Measurements from ENCODE around the gene KCNH1. TPM values are rescaled to one million over a fixed set of nuclear protein-coding genes. Genes with fewer than 3 reads are reported as not detected.

Gene KCNH1
- total and polyA plus RNA-seq, 10 of the 15 experiments (the other 5 are each of a cell fraction or from before 2014, with no cell fraction given) = 0.02 to 0.04 (median 0.04) TPM; not detected in 7

- ChIA-PET CTCF (no interaction called here), POLR2A (no interaction called here), RAD21 (ENCODE audit: unreplicated experiment) (no interaction called here), SMC1A (ENCODE audit: uncharacterized antibody, unreplicated experiment) (no interaction called here)
- Histone ChIP-seq H3K27me3 (replicated peaks in 1 of 2; ENCODE audit: control insufficient read depth in 2 of 2, insufficient read depth in 2 of 2, low read length in 1 of 2) (no peaks in the 10 kb centered on the region; a peak in 1 of 4 replicates), H2AFZ (ENCODE audit: control insufficient read depth, low read depth, low read length) (no peak overlapping the region), H3K36me3 (ENCODE audit: control insufficient read depth in 2 of 2, insufficient read depth in 2 of 2, low read length in 1 of 2) (no peaks in the 10 kb centered on the region), H3K27ac (ENCODE audit: control insufficient read depth, insufficient read depth) (no peak overlapping the region), H3K4me2 (ENCODE audit: control insufficient read depth, insufficient read depth) (no peak overlapping the region), H3K9ac (ENCODE audit: control insufficient read depth, insufficient read depth, low read length) (no peak overlapping the region), H3K79me2 (ENCODE audit: control insufficient read depth, insufficient read depth, low read length) (no peaks in the 10 kb centered on the region), H3K4me1 (ENCODE audit: control insufficient read depth, insufficient read depth, low read length) (no peaks in the 10 kb centered on the region), H3K9me3 (replicated peaks; ENCODE audit: control insufficient read depth, insufficient read depth, low read length) (no peaks in the 10 kb centered on the region), H3K4me3 (no peak overlapping the region), H4K20me1 (ENCODE audit: control insufficient read depth, insufficient read depth) (no peaks in the 10 kb centered on the region)
- no peak for FAIRE-seq
- ATAC-seq = no peak
- no TSS peak for BruUV-seq (replicated peaks)
- 3% methylated on average over 3 of the region's 3 CpGs for WGBS (ENCODE audit: insufficient coverage, insufficient replicate concordance, low lambda C conversion rate, missing lambda C conversion rate)
- in situ Hi-C loops (cut with MboI) = loop anchor here (25.0 kb wide), 1 partner anchor 351 kb away; no protein-coding TSS in a partner anchor
- intact Hi-C loops (cut with micrococcal nuclease; ENCODE audit: unreplicated experiment) = no loop called here
- no peak for DNase-seq (ENCODE audit: low read depth, low spot score)
- TF ChIP-seq POLR2A (IDR thresholded peaks at IDR 0.05; ENCODE audit: low read depth, low read length) = no peak
- TF ChIP-seq, protein P1, sequence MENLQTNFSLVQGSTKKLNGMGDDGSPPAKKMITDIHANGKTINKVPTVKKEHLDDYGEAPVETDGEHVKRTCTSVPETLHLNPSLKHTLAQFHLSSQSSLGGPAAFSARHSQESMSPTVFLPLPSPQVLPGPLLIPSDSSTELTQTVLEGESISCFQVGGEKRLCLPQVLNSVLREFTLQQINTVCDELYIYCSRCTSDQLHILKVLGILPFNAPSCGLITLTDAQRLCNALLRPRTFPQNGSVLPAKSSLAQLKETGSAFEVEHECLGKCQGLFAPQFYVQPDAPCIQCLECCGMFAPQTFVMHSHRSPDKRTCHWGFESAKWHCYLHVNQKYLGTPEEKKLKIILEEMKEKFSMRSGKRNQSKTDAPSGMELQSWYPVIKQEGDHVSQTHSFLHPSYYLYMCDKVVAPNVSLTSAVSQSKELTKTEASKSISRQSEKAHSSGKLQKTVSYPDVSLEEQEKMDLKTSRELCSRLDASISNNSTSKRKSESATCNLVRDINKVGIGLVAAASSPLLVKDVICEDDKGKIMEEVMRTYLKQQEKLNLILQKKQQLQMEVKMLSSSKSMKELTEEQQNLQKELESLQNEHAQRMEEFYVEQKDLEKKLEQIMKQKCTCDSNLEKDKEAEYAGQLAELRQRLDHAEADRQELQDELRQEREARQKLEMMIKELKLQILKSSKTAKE (IDR thresholded peaks at IDR 0.05; ENCODE audit: low read depth, poor library complexity, severe bottlenecking) = no peak
- TF ChIP-seq ZNF687 (IDR thresholded peaks at IDR 0.05) = no peak
- no peak for TF ChIP-seq MYB (IDR thresholded peaks at IDR 0.05; ENCODE audit: borderline replicate concordance, low read depth, low read length)
- TF ChIP-seq ZNF384 (IDR thresholded peaks at IDR 0.05; ENCODE audit: borderline replicate concordance, low read depth, low read length) = no peak
- no peak for TF ChIP-seq CREM (IDR thresholded peaks at IDR 0.05; ENCODE audit: low read depth)
- no peak for TF ChIP-seq NFIC (IDR thresholded peaks at IDR 0.05; ENCODE audit: low read depth, low read length)
- no peak for TF ChIP-seq WRNIP1 (IDR thresholded peaks at IDR 0.05; ENCODE audit: borderline replicate concordance, low read depth, low read length)
- TF ChIP-seq POLR2AphosphoS5 (IDR thresholded peaks at IDR 0.05; ENCODE audit: low read length) = no peak
- TF ChIP-seq, protein P2, sequence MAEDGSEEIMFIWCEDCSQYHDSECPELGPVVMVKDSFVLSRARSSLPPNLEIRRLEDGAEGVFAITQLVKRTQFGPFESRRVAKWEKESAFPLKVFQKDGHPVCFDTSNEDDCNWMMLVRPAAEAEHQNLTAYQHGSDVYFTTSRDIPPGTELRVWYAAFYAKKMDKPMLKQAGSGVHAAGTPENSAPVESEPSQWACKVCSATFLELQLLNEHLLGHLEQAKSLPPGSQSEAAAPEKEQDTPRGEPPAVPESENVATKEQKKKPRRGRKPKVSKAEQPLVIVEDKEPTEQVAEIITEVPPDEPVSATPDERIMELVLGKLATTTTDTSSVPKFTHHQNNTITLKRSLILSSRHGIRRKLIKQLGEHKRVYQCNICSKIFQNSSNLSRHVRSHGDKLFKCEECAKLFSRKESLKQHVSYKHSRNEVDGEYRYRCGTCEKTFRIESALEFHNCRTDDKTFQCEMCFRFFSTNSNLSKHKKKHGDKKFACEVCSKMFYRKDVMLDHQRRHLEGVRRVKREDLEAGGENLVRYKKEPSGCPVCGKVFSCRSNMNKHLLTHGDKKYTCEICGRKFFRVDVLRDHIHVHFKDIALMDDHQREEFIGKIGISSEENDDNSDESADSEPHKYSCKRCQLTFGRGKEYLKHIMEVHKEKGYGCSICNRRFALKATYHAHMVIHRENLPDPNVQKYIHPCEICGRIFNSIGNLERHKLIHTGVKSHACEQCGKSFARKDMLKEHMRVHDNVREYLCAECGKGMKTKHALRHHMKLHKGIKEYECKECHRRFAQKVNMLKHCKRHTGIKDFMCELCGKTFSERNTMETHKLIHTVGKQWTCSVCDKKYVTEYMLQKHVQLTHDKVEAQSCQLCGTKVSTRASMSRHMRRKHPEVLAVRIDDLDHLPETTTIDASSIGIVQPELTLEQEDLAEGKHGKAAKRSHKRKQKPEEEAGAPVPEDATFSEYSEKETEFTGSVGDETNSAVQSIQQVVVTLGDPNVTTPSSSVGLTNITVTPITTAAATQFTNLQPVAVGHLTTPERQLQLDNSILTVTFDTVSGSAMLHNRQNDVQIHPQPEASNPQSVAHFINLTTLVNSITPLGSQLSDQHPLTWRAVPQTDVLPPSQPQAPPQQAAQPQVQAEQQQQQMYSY (CRISPR knock-in tag; IDR thresholded peaks at IDR 0.05) = no peak
- no peak for TF ChIP-seq MLLT1 (IDR thresholded peaks at IDR 0.05)
- TF ChIP-seq ASH2L (IDR thresholded peaks at IDR 0.05; ENCODE audit: borderline replicate concordance, low read depth) = no peak
- no peak for TF ChIP-seq RBBP5 (conservative IDR thresholded peaks at IDR 0.05)
- no peak for TF ChIP-seq JUND (IDR thresholded peaks at IDR 0.05; ENCODE audit: low read depth, low read length)
These were observed 195.5 kb downstream of the KCNH1 start for GRCh38 chr1:210938416-210938925.

All from GM12878 (cell line).